DND-41 (cell line): ENCODE data around the gene OR5L1.

Experiments used
- ATAC-seq: fragments of 200-7000 bp; cut with Tn5 transposase; 3 replicates; pipeline ENCODE4 v1.9.1; 2021; ENCODE audit warnings: low read depth; ENCODE audit not compliant: insufficient read depth
- DNase-seq: peaks from one replicate; pipeline ENCODE4 v3.0.0-alpha.2; 2020
- H2AFZ ChIP-seq: 2 replicates; pipeline ENCODE4 v1.6.0; 2012; ENCODE audit warnings: low read depth, low read length
- H3K27ac ChIP-seq: 2 replicates; pipeline ENCODE4 v1.5.1; 2012; ENCODE audit warnings: low read length, inconsistent platforms
- H3K27me3 ChIP-seq: fragments of 200-600 bp; sonication (generic); 2 replicates; pipeline ENCODE4 v1.6.0; 2012; ENCODE audit warnings: low read length, mild to moderate bottlenecking, inconsistent platforms; ENCODE audit not compliant: insufficient read depth, poor library complexity
- H3K36me3 ChIP-seq: 2 replicates; pipeline ENCODE4 v1.5.1; 2012; ENCODE audit warnings: low read length, inconsistent platforms; ENCODE audit not compliant: insufficient read depth
- H3K4me1 ChIP-seq: 2 replicates; pipeline ENCODE4 v1.5.1; 2012; ENCODE audit warnings: mild to moderate bottlenecking, low read length; ENCODE audit not compliant: insufficient read depth
- H3K4me2 ChIP-seq: 2 replicates; pipeline ENCODE4 v1.6.0; 2012; ENCODE audit warnings: mild to moderate bottlenecking, moderate library complexity, low read length, inconsistent platforms; ENCODE audit not compliant: insufficient read depth
- H3K4me3 ChIP-seq, 2 experiments: fragments of 200-600 bp in 1 of 2; shearing (Covaris generic) in 1 of 2; 2 replicates each; pipeline ENCODE4 v1.5.1; 2012 to 2016; ENCODE audit warnings: inconsistent platforms in 2 of 2, low read length in 2 of 2, mild to moderate bottlenecking in 2 of 2, low read depth in 1 of 2, moderate library complexity in 1 of 2
- H3K79me2 ChIP-seq: 2 replicates; pipeline ENCODE4 v1.6.0; 2012; ENCODE audit warnings: low read length, inconsistent platforms; ENCODE audit not compliant: insufficient read depth
- H3K9ac ChIP-seq: 2 replicates; pipeline ENCODE4 v1.6.0; 2012; ENCODE audit warnings: low read depth, mild to moderate bottlenecking, inconsistent platforms, low read length, moderate library complexity
- H3K9me3 ChIP-seq: 2 replicates; pipeline ENCODE4 v1.5.1; 2012; ENCODE audit warnings: low read length, moderate library complexity, mild to moderate bottlenecking, inconsistent platforms; ENCODE audit not compliant: insufficient read depth, severe bottlenecking
- H4K20me1 ChIP-seq: 2 replicates; pipeline ENCODE4 v1.6.0; 2012; ENCODE audit warnings: low read length; ENCODE audit not compliant: insufficient read depth
- EZH2 ChIP-seq: IDR thresholded peaks from 3 replicates; pipeline ENCODE4 v1.6.1; 2012; ENCODE audit warnings: borderline replicate concordance, low read depth, mild to moderate bottlenecking, moderate library complexity, low read length, inconsistent platforms; ENCODE audit not compliant: severe bottlenecking
- TF ChIP-seq, protein P1 (sequence below): IDR thresholded peaks from 2 replicates; pipeline ENCODE4 v1.5.1; 2012; ENCODE audit warnings: borderline replicate concordance, low read length, moderate library complexity, mild to moderate bottlenecking; ENCODE audit not compliant: poor library complexity, severe bottlenecking; ENCODE audit errors: extremely low read depth

Gene OR5L1

GRCh38 chr11:55838452-55838851, 27.3 kb downstream of the OR5L1 start, which contains the start of gene OR5D16:
Gene OR5D16, plus strand, starts transcription at chr11:55838752. Its CDS starts 0 bp downstream, at chr11:55838752.
- Histone ChIP-seq H3K4me3 (no peak within 1 kb of the TSS), H3K36me3 (no peaks in the 10 kb centered on the region), H3K9ac (no peak within 1 kb of the TSS), H3K79me2 (no peaks in the 10 kb centered on the region), H3K4me1 (no peaks in the 10 kb centered on the region), H4K20me1 (no peaks in the 10 kb centered on the region), H3K9me3 (peaks cover 4% of the 10 kb centered on the region), H3K4me2 (no peak within 1 kb of the TSS), H3K27me3 (no peaks in the 10 kb centered on the region), H2AFZ (no peak within 1 kb of the TSS), H3K27ac (no peak within 1 kb of the TSS)
- TF ChIP-seq, protein P1, sequence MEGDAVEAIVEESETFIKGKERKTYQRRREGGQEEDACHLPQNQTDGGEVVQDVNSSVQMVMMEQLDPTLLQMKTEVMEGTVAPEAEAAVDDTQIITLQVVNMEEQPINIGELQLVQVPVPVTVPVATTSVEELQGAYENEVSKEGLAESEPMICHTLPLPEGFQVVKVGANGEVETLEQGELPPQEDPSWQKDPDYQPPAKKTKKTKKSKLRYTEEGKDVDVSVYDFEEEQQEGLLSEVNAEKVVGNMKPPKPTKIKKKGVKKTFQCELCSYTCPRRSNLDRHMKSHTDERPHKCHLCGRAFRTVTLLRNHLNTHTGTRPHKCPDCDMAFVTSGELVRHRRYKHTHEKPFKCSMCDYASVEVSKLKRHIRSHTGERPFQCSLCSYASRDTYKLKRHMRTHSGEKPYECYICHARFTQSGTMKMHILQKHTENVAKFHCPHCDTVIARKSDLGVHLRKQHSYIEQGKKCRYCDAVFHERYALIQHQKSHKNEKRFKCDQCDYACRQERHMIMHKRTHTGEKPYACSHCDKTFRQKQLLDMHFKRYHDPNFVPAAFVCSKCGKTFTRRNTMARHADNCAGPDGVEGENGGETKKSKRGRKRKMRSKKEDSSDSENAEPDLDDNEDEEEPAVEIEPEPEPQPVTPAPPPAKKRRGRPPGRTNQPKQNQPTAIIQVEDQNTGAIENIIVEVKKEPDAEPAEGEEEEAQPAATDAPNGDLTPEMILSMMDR: no peak
- no peak for TF ChIP-seq EZH2
- no peak for DNase-seq
- ATAC-seq: no peak

GRCh38 chr11:55847453-55847852, 36.3 kb downstream of the OR5L1 start:
- DNase-seq (no peak), ATAC-seq (no peak)
- Histone ChIP-seq H3K9ac (no peak overlapping the region), H3K4me3 (no peak overlapping the region), H2AFZ (no peak overlapping the region), H3K36me3 (no peaks in the 10 kb centered on the region), H3K27me3 (no peaks in the 10 kb centered on the region), H3K27ac (no peak overlapping the region), H3K9me3 (no peaks in the 10 kb centered on the region), H3K4me2 (no peak overlapping the region), H3K4me1 (no peaks in the 10 kb centered on the region), H3K79me2 (no peaks in the 10 kb centered on the region), H4K20me1 (no peaks in the 10 kb centered on the region)
- TF ChIP-seq, protein P1: no peak
- TF ChIP-seq EZH2: no peak

DNA sequence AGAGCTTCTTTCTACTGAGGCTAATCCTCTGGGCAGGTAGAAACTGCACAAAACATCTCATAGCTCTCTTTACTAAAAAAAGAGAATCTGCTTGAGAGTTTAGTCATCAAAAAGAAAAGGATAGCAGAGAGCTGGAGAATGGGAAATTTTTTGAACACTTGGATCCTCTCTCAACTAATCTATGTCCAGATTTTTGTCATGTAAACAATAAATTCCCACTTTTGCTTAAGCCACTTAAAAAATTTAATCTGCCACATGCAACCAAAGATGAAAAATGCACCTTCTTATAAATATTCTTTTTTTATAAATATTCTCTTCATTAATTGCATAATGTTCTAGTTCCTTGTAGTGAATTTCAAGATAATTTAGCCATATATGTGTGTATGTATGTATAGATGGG, 37.9 kb downstream of the OR5L1 start:
- Histone ChIP-seq H3K4me2 (no peak overlapping the region), H3K9ac (no peak overlapping the region), H3K79me2 (no peaks in the 10 kb centered on the region), H3K4me1 (no peaks in the 10 kb centered on the region), H3K27ac (no peak overlapping the region), H4K20me1 (no peaks in the 10 kb centered on the region), H3K27me3 (no peaks in the 10 kb centered on the region), H2AFZ (no peak overlapping the region), H3K4me3 (no peak overlapping the region), H3K36me3 (no peaks in the 10 kb centered on the region), H3K9me3 (no peaks in the 10 kb centered on the region)
- TF ChIP-seq, protein P1: no peak
- no peak for TF ChIP-seq EZH2
- ATAC-seq (no peak), DNase-seq (no peak)

DNA sequence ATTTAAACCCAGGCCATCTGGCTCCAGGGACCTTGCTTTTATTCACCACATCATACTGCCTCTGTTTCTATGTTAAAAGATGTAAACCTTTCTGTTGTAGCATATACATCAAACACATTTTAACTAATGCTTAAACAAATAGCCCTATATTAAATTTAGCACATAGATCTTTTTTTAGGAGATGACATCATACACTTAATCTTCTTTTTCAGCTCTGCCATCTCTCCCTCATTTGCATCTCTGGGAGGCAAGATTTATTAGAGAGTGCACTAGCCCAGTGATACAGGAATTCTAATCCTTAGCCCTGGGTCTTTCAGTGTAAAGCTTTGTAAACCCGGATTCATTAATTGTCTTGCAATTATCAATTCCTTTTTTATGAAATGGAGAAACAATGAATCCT, 41.0 kb downstream of the OR5L1 start:
- Histone ChIP-seq H3K4me2 (no peak overlapping the region), H3K27ac (no peak overlapping the region), H4K20me1 (no peaks in the 10 kb centered on the region), H3K4me1 (no peaks in the 10 kb centered on the region), H3K36me3 (no peaks in the 10 kb centered on the region), H2AFZ (no peak overlapping the region), H3K9me3 (no peaks in the 10 kb centered on the region), H3K4me3 (no peak overlapping the region), H3K27me3 (no peaks in the 10 kb centered on the region), H3K79me2 (no peaks in the 10 kb centered on the region), H3K9ac (no peak overlapping the region)
- DNase-seq (no peak), ATAC-seq (no peak)
- TF ChIP-seq, protein P1: no peak
- no peak for TF ChIP-seq EZH2
